ENCODE measurements around the gene PIK3R3.

PIK3R3 gene

DNA sequence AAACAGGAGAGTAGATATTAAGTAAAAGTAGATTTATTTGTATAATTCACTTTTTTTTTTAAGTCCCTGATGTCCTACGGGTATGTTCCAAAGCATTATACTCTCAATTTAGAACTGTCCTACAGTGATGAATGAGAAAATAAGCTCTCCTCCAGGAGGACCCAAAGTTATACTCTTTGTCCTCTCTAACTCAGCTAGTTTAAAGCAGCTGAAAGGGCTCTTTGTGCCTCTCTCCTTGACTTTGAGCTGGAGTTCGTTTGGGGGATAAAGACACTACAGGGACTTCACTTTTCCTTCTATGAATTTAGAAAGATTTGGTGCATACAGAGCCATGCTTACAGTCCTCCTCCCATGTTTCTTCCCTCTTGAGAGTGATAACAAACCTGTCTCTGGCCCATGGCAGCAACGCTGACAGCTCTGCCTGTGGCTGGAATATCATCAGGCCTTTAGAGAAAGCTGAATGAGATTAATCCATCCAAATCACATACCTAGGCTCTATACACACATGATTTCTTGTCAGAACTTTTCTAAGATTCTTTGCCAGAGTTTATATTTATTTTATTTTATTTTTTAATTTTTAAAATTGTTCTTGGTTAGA, 134.3 kb downstream of the PIK3R3 start:
- Histone ChIP-seq H3K36me3 (ENCODE audit: insufficient read depth, low read length) (peaks cover 5% of the 10 kb centered on the region; the same call in 1 of the 2 replicates), H3K27ac (ENCODE audit: low read depth, low read length, poor library complexity, severe bottlenecking) (no peak overlapping the region), H4K20me1 (ENCODE audit: insufficient read depth, low read length) (no peaks in the 10 kb centered on the region), H3K4me3 (ENCODE audit: low read depth, low read length, poor library complexity, severe bottlenecking) (no peak overlapping the region), H3K4me1 (ENCODE audit: insufficient read depth, low read length, severe bottlenecking) (no peaks in the 10 kb centered on the region), H3K27me3 (ENCODE audit: insufficient read depth, low read length) (no peaks in the 10 kb centered on the region), H3K9me3 (ENCODE audit: low read length) (no peaks in the 10 kb centered on the region), H3F3A (ENCODE audit: insufficient read depth, low read length) (no peaks in the 10 kb centered on the region), H3K4me2 (ENCODE audit: low read length) (no peak overlapping the region), H3K9me2 (ENCODE audit: low read depth, low read length) (no peaks in the 10 kb centered on the region), H3K9ac (ENCODE audit: low read length) (no peak overlapping the region), H3K79me2 (ENCODE audit: insufficient read depth, low read length) (no peaks in the 10 kb centered on the region), H2AFZ (ENCODE audit: low read length) (no peak overlapping the region)
- TF ChIP-seq, protein P1, sequence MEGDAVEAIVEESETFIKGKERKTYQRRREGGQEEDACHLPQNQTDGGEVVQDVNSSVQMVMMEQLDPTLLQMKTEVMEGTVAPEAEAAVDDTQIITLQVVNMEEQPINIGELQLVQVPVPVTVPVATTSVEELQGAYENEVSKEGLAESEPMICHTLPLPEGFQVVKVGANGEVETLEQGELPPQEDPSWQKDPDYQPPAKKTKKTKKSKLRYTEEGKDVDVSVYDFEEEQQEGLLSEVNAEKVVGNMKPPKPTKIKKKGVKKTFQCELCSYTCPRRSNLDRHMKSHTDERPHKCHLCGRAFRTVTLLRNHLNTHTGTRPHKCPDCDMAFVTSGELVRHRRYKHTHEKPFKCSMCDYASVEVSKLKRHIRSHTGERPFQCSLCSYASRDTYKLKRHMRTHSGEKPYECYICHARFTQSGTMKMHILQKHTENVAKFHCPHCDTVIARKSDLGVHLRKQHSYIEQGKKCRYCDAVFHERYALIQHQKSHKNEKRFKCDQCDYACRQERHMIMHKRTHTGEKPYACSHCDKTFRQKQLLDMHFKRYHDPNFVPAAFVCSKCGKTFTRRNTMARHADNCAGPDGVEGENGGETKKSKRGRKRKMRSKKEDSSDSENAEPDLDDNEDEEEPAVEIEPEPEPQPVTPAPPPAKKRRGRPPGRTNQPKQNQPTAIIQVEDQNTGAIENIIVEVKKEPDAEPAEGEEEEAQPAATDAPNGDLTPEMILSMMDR (IDR thresholded peaks at IDR 0.05; ENCODE audit: low read length): no peak
- no peak for TF ChIP-seq EZH2 (IDR thresholded peaks at IDR 0.05; ENCODE audit: borderline replicate concordance, low read length)

DNA sequence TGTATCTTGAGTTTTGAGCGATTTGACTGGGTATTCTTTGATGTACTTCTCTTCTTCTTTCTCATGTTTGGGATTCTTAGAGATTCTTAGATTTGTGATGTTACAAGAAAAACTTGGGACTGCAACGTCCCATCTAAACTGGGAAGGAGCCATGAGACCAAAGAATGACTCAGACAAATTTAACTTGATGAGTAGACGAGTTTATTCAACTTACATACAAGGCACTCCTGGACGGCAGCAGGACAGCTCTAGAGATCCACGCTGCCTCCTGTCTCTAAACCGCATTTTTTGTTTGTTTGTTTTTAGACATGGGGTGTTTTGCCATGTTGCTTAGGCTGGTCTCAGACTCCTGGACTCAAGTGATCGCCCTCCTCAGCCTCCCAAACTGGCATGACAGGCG, 137.1 kb downstream of the PIK3R3 start:
- TF ChIP-seq, protein P1 (IDR thresholded peaks at IDR 0.05; ENCODE audit: low read length): no peak
- TF ChIP-seq EZH2 (IDR thresholded peaks at IDR 0.05; ENCODE audit: borderline replicate concordance, low read length): no peak
- Histone ChIP-seq H3K27me3 (ENCODE audit: insufficient read depth, low read length) (no peaks in the 10 kb centered on the region), H3K4me1 (ENCODE audit: insufficient read depth, low read length, severe bottlenecking) (no peaks in the 10 kb centered on the region), H3K36me3 (ENCODE audit: insufficient read depth, low read length) (peaks cover 15% of the 10 kb centered on the region; the same call in 1 of the 2 replicates), H3K79me2 (ENCODE audit: insufficient read depth, low read length) (no peaks in the 10 kb centered on the region), H3K9me3 (ENCODE audit: low read length) (peaks cover 10% of the 10 kb centered on the region), H3K27ac (ENCODE audit: low read depth, low read length, poor library complexity, severe bottlenecking) (no peak overlapping the region), H3K9ac (ENCODE audit: low read length) (no peak overlapping the region), H4K20me1 (ENCODE audit: insufficient read depth, low read length) (no peaks in the 10 kb centered on the region), H3K4me2 (ENCODE audit: low read length) (no peak overlapping the region), H3K9me2 (ENCODE audit: low read depth, low read length) (no peaks in the 10 kb centered on the region), H2AFZ (ENCODE audit: low read length) (no peak overlapping the region), H3K4me3 (ENCODE audit: low read depth, low read length, poor library complexity, severe bottlenecking) (no peak overlapping the region), H3F3A (ENCODE audit: insufficient read depth, low read length) (no peaks in the 10 kb centered on the region)

DNA sequence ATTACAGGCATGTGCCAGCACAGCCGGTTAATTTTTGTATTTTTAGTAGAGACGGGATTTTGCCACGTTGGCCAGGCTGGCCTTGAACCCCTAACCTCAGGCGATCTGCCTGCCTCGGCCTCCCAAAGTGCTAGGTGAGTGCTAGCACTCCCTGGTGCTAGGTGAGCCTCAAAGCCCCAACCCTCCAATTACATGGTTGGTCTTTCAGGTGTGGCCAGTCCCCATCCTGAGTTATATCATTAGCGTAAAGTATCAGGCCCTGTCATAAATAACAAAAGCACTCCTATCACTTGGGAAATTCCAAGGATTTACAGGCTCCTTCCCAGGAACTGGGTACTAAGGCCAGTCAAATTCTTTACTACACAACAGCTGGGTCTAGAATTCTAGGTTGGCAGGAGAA, 138.0 kb downstream of the PIK3R3 start:
- Histone ChIP-seq H3K9me3 (ENCODE audit: low read length) (peaks cover 10% of the 10 kb centered on the region), H3K79me2 (ENCODE audit: insufficient read depth, low read length) (no peaks in the 10 kb centered on the region), H2AFZ (ENCODE audit: low read length) (no peak overlapping the region), H3K9ac (ENCODE audit: low read length) (no peak overlapping the region), H3K9me2 (ENCODE audit: low read depth, low read length) (no peaks in the 10 kb centered on the region), H3K36me3 (ENCODE audit: insufficient read depth, low read length) (peaks cover 14% of the 10 kb centered on the region; the same call in 1 of the 2 replicates), H3F3A (ENCODE audit: insufficient read depth, low read length) (no peaks in the 10 kb centered on the region), H3K27ac (ENCODE audit: low read depth, low read length, poor library complexity, severe bottlenecking) (no peak overlapping the region), H3K27me3 (ENCODE audit: insufficient read depth, low read length) (no peaks in the 10 kb centered on the region), H4K20me1 (ENCODE audit: insufficient read depth, low read length) (no peaks in the 10 kb centered on the region), H3K4me2 (ENCODE audit: low read length) (no peak overlapping the region), H3K4me1 (ENCODE audit: insufficient read depth, low read length, severe bottlenecking) (no peaks in the 10 kb centered on the region), H3K4me3 (ENCODE audit: low read depth, low read length, poor library complexity, severe bottlenecking) (no peak overlapping the region)
- TF ChIP-seq, protein P1 (IDR thresholded peaks at IDR 0.05; ENCODE audit: low read length): no peak
- TF ChIP-seq EZH2 (IDR thresholded peaks at IDR 0.05; ENCODE audit: borderline replicate concordance, low read length): no peak

Measured in OCI-LY1 (cell line).